NCI-H1048 (cell line): ENCODE data around the gene PLP1.

Experiments
- DNase-seq: peaks from one replicate; lab custom pipeline; 2025; lab: John Stamatoyannopoulos, UW

The PLP1 gene

DNA sequence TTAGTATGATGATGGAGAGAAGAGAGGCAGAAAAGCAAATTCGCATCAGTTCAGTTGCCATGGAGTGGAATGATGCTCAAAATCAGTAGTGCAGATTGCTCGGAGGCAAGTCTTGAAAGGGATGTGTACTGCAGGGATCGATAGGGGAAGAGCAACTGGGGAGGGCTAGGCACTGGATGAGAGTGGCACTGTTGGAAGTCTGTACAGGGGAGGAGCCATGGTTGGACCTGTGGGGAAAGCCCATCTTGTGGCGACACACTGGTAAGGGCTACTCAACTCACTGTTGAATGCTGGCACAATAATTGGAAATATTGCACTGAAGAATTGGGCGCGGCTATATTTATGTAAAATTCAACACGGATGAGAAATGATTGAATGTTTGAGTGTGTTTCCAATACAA, 54.2 kb downstream of the PLP1 start:
- no peak for DNase-seq

DNA sequence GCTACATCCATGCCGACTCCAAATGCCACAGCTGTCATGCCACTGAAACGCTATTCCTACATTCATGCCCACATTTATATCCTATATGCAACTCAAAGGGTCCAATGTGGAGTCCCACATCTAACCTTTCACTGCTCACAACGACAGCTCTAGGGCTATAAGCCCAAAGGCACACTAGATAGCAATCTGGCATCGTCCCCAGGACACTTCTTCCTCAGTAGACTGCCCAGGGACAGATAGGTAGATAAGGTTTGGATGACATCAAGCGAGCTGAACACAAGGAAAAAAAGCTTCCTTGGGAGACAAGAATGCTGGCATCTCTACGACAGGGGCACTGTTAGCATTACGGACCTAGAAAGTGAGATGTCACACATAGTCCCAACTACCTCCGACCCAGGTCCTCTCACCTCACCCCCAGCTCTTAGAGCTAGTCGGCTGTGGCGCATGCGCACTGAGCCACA, 54.7 kb downstream of the PLP1 start:
- DNase-seq: no peak

DNA sequence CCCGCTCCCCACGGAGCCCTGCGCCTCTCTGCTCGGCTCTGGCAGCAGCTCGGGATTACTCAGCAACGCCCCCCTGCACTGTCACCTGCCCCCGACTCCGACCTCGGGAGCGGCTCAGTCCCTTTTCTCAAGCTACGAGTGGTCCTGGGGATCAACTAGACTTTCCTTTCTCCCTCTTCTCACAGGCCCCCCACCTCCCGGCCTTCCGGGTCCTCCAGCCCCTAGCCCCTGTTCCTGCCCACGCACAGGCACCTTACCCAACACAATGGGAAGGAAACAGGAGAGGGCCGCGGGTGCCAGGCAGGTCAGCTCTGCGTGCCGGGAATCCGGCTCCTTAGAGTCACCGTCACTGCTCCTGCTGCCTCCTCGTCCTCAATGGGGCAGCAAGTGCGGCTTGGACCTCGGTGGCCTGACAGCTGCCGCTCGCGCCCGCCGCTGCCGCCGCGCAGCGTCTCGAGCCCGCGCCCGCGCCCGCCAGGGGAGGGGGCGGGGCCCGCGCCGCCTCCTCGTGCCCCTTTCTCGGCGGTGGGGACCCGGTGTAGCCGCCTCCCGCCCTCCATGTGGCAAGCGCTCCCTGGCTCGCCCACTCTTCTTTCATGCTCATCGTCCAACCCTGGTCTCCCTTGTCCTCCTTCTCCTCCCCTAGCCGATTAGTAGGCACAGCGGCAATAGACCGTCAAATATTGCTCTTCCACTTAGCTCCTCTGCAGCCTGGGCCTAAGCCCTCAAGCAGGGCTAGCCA, 55.3 kb downstream of the PLP1 start, which contains the start of gene RAB9B:
Gene RAB9B (minus strand): TSS at position 455 of the 742 bp plus-strand sequence. CDS start 6,473 bp downstream, outside the sequence.
- DNase-seq: no peak

DNA sequence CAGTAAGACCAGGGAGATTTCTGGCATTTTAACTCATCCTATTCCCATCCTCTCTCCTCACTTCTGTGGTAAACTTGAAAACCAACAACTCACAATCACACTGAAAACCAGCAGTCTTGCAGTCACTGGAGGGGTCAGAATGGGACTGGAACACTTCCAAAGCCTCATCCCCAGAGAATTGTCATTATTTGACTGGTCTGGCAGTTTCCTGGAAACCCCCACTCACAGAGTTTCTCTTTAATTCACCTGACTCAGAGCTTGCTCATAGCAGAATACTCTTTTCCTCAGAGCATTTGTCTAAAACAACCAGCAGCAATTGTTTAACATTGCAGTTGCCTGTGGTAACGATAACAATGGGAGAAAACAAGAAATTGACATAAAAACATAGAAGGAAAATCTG, 62.8 kb downstream of the PLP1 start:
- no peak for DNase-seq
